ENCODE measurements around the gene ABCG4. TPM values are rescaled to one million over a fixed set of nuclear protein-coding genes. Genes with fewer than 3 reads are reported as not detected.

Gene ABCG4
- total RNA-seq, 1 experiment from 2014 or later: 0.39 TPM

DNA sequence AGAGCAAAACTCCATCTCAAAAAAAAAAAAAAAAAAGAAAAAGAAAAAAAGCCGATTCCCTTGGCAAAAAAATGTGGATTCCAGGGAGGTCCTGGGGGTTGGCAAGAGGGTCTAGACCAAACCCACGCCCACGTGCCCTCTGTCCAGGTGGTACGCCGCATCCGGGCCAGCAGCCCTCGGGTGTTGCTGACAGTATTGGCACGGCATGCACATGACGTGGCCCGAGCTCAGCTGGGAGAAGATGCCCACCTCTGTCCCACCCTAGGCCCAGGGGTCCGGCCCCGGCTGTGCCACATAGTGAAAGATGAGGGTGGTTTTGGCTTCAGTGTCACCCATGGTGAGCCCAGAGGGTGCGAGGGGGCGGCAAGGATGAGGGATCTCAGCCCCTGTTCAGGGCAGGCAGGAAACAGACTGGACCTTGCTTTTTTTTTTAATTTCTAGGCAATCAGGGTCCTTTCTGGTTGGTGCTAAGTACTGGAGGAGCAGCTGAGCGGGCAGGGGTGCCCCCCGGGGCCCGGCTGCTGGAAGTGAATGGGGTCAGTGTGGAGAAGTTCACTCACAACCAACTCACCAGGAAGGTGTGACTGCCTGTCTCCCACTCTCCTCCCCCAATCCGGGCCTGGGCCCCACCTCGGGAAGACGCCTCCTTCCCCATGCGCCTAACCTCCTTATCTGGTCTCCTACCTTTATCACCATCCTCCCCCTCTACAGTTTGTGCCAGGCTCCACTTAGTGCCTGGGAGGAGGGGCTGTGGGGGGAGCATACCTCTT, 38.5 kb downstream of the ABCG4 start:
- no peak for TF ChIP-seq SIN3A (IDR thresholded peaks at IDR 0.05; ENCODE audit: borderline replicate concordance, insufficient read depth, low read depth, low read length)
- no peak for TF ChIP-seq POLR2AphosphoS5 (IDR thresholded peaks at IDR 0.05; ENCODE audit: low read depth, low read length)
- TF ChIP-seq, protein P1, sequence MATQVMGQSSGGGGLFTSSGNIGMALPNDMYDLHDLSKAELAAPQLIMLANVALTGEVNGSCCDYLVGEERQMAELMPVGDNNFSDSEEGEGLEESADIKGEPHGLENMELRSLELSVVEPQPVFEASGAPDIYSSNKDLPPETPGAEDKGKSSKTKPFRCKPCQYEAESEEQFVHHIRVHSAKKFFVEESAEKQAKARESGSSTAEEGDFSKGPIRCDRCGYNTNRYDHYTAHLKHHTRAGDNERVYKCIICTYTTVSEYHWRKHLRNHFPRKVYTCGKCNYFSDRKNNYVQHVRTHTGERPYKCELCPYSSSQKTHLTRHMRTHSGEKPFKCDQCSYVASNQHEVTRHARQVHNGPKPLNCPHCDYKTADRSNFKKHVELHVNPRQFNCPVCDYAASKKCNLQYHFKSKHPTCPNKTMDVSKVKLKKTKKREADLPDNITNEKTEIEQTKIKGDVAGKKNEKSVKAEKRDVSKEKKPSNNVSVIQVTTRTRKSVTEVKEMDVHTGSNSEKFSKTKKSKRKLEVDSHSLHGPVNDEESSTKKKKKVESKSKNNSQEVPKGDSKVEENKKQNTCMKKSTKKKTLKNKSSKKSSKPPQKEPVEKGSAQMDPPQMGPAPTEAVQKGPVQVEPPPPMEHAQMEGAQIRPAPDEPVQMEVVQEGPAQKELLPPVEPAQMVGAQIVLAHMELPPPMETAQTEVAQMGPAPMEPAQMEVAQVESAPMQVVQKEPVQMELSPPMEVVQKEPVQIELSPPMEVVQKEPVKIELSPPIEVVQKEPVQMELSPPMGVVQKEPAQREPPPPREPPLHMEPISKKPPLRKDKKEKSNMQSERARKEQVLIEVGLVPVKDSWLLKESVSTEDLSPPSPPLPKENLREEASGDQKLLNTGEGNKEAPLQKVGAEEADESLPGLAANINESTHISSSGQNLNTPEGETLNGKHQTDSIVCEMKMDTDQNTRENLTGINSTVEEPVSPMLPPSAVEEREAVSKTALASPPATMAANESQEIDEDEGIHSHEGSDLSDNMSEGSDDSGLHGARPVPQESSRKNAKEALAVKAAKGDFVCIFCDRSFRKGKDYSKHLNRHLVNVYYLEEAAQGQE (IDR thresholded peaks at IDR 0.05; ENCODE audit: insufficient read depth in 1 of 2, low read depth in 2 of 2, low read length in 1 of 2): no peak
- TF ChIP-seq TCF7L2 (IDR thresholded peaks at IDR 0.05; ENCODE audit: low read depth, low read length): no peak
- TF ChIP-seq, protein P2, sequence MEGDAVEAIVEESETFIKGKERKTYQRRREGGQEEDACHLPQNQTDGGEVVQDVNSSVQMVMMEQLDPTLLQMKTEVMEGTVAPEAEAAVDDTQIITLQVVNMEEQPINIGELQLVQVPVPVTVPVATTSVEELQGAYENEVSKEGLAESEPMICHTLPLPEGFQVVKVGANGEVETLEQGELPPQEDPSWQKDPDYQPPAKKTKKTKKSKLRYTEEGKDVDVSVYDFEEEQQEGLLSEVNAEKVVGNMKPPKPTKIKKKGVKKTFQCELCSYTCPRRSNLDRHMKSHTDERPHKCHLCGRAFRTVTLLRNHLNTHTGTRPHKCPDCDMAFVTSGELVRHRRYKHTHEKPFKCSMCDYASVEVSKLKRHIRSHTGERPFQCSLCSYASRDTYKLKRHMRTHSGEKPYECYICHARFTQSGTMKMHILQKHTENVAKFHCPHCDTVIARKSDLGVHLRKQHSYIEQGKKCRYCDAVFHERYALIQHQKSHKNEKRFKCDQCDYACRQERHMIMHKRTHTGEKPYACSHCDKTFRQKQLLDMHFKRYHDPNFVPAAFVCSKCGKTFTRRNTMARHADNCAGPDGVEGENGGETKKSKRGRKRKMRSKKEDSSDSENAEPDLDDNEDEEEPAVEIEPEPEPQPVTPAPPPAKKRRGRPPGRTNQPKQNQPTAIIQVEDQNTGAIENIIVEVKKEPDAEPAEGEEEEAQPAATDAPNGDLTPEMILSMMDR (IDR thresholded peaks at IDR 0.05): no peak
- H3K4me3 ChIP-seq (ENCODE audit: low read depth in 2 of 2, low read length in 2 of 2): no peak overlapping the region
- ATAC-seq (no peak), DNase-seq (ENCODE audit: low read depth, low spot score) (no peak)
- ChIA-PET CTCF (no interaction called here), POLR2A (interaction anchor here (0.6 kb wide), 2 partner anchors 20 to 351 kb away, joined by 3 read pairs; no protein-coding TSS in a partner anchor)
- no peak overlapping the region for H3K27ac ChIP-seq (ENCODE audit: low read length)
- no TSS peak for BruUV-seq (replicated peaks)
- no peaks in the 10 kb centered on the region for H3K36me3 ChIP-seq (ENCODE audit: control insufficient read depth, insufficient read depth, low read length)
- H3K4me1 ChIP-seq (ENCODE audit: control insufficient read depth, insufficient read depth, low read length): 0 out of 2 replicates have a peak, but pooled peaks cover 4% of the 10 kb centered on the region
- in situ Hi-C loops (cut with HindIII; ENCODE audit: low pct_unique_long_range_greater_than_20kb, low sequenced_read_pairs): no loop called here
- no peaks in the 10 kb centered on the region for H3K27me3 ChIP-seq (ENCODE audit: control insufficient read depth, insufficient read depth, low read length)
- no peaks in the 10 kb centered on the region for H3K9me3 ChIP-seq (ENCODE audit: control insufficient read depth, insufficient read depth, low read depth, low read length)
- intact Hi-C loops (cut with micrococcal nuclease; ENCODE audit: unreplicated experiment): no loop called here

DNA sequence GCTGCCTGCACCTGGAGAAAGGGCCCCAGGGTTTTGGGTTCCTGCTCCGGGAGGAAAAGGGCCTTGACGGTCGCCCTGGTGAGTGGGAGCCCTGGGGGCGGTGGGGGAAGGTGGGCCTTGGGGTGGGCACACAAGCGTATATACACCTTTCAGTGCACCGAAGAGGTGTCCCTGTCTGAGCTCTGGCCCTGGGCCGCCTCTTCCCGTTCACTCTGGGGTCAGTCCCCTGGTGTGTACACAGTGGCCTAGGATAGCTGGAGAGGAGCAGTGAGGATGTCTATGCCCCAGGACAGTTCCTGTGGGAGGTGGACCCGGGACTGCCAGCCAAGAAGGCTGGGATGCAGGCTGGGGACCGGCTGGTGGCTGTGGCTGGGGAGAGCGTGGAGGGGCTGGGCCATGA, 39.2 kb downstream of the ABCG4 start:
- ATAC-seq (peak; percentile 31; the same call in 1 of the 2 replicates), DNase-seq (ENCODE audit: low read depth, low spot score) (no peak)
- CTCF ChIA-PET: no interaction called here
- Histone ChIP-seq H3K27ac (ENCODE audit: low read length) (no peak overlapping the region), H3K9me3 (ENCODE audit: control insufficient read depth, insufficient read depth, low read depth, low read length) (no peaks in the 10 kb centered on the region), H3K4me3 (ENCODE audit: low read depth in 2 of 2, low read length in 2 of 2) (no peak overlapping the region), H3K27me3 (ENCODE audit: control insufficient read depth, insufficient read depth, low read length) (no peaks in the 10 kb centered on the region), H3K4me1 (ENCODE audit: control insufficient read depth, insufficient read depth, low read length) (0 out of 2 replicates have a peak, but pooled peaks cover 4% of the 10 kb centered on the region), H3K36me3 (ENCODE audit: control insufficient read depth, insufficient read depth, low read length) (no peaks in the 10 kb centered on the region)
- POLR2A ChIA-PET: interaction anchor here (0.6 kb wide), 1 partner anchor 352 kb away, joined by 3 read pairs; no protein-coding TSS in a partner anchor
- in situ Hi-C loops (cut with HindIII; ENCODE audit: low pct_unique_long_range_greater_than_20kb, low sequenced_read_pairs) (no loop called here), intact Hi-C loops (cut with micrococcal nuclease; ENCODE audit: unreplicated experiment) (no loop called here)
- TF ChIP-seq, protein P2 (IDR thresholded peaks at IDR 0.05): no peak
- TF ChIP-seq, protein P1 (IDR thresholded peaks at IDR 0.05; ENCODE audit: insufficient read depth in 1 of 2, low read depth in 2 of 2, low read length in 1 of 2): 0 out of 4 replicates have a peak, but pooled peaks of 1 of the 2 experiments have one; percentile 12
- no peak for TF ChIP-seq POLR2AphosphoS5 (IDR thresholded peaks at IDR 0.05; ENCODE audit: low read depth, low read length)
- TF ChIP-seq SIN3A (IDR thresholded peaks at IDR 0.05; ENCODE audit: borderline replicate concordance, insufficient read depth, low read depth, low read length): no peak
- TF ChIP-seq TCF7L2 (IDR thresholded peaks at IDR 0.05; ENCODE audit: low read depth, low read length): no peak
- no TSS peak for BruUV-seq (replicated peaks)

Measured in Panc1 (cell line).